Activated naive CD8-positive, alpha-beta T cell treated with anti-CD3 and anti-CD28 coated beads, Interleukin-2, amount 50 U/mL, for 24 hours (primary cell): ENCODE measurements around the gene LIMS2.
A peak's percentile ranks its signal among the peaks of the same experiment; 100 is the strongest.

Source experiments
- ATAC-seq: fragments of 150-1000 bp; cut with Tn5 transposase; one replicate; pipeline ENCODE4 v1.10.0; 2021
- DNase-seq: peaks from one replicate; pipeline ENCODE4 v3.0.0; 2021
- H3K27ac Mint-ChIP-seq: one replicate; pipeline ENCODE4 v1.8.0; 2021; ENCODE audit warnings: mild to moderate bottlenecking, mixed read lengths
- H3K27me3 Mint-ChIP-seq: one replicate; pipeline ENCODE4 v1.8.0; 2021; ENCODE audit warnings: mixed read lengths
- H3K36me3 Mint-ChIP-seq: one replicate; pipeline ENCODE4 v1.8.0; 2021; ENCODE audit warnings: low read depth, mixed read lengths
- H3K4me1 Mint-ChIP-seq: one replicate; pipeline ENCODE4 v1.8.0; 2021; ENCODE audit warnings: mixed read lengths
- H3K4me3 Mint-ChIP-seq: one replicate; pipeline ENCODE4 v1.8.0; 2021; ENCODE audit warnings: mild to moderate bottlenecking, moderate library complexity, mixed read lengths
- H3K9me3 Mint-ChIP-seq: one replicate; pipeline ENCODE4 v1.8.0; 2021; ENCODE audit warnings: mixed read lengths

Gene LIMS2

GRCh38 chr2:127705391-127706065 lies 30.2 kb upstream of the LIMS2 start:
- H3K27me3 Mint-ChIP-seq = no peaks in the 10 kb centered on the region
- H3K9me3 Mint-ChIP-seq = no peaks in the 10 kb centered on the region
- DNase-seq = no peak
- no peak overlapping the region for H3K27ac Mint-ChIP-seq
- peaks cover 36% of the 10 kb centered on the region for H3K4me1 Mint-ChIP-seq
- ATAC-seq = no peak
- H3K4me3 Mint-ChIP-seq = no peak overlapping the region
- H3K36me3 Mint-ChIP-seq = peaks cover 52% of the 10 kb centered on the region

DNA sequence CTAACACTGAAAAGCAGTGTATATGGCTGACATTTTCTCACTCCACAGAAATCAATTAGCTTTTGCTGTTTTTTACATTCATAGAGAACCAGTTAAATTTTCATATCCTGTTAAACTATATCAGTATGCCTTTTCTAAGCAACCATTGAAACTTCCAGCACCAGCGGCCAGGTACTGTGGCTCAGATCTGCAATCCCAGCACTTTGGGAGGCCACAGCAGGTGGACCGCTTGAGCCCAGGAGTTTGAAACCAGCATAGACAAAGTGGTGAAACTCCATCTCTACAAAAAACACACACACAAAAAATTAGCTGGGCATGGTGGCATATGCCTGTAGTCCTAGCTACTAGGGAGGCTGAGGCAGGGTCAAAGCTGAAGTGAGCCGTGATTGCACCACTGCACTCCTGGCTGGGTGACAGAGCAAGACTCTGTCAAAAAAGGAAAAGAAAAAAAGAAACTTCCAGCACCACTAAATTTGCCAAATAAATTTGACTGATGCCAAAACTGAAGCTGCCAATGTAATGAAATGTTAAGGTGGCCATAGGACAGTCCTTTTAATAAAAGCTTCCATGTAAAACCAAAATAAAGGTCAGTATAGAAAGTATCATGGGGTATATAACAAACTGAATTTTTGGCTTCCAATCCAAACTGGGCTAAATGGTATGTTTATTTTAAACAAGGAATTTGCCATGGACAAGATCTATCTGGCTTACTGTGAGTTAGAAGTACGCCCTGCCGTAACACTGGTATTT lies 29.5 kb upstream of the LIMS2 start:
- no peaks in the 10 kb centered on the region for H3K27me3 Mint-ChIP-seq
- H3K27ac Mint-ChIP-seq = no peak overlapping the region
- peaks cover 52% of the 10 kb centered on the region for H3K36me3 Mint-ChIP-seq
- ATAC-seq (no peak), DNase-seq (no peak)
- no peak overlapping the region for H3K4me3 Mint-ChIP-seq
- H3K4me1 Mint-ChIP-seq = peaks cover 40% of the 10 kb centered on the region
- no peaks in the 10 kb centered on the region for H3K9me3 Mint-ChIP-seq

GRCh38 chr2:127703282-127703681 lies 28.0 kb upstream of the LIMS2 start:
- peaks cover 43% of the 10 kb centered on the region for H3K36me3 Mint-ChIP-seq
- H3K4me1 Mint-ChIP-seq = peaks cover 40% of the 10 kb centered on the region

DNA sequence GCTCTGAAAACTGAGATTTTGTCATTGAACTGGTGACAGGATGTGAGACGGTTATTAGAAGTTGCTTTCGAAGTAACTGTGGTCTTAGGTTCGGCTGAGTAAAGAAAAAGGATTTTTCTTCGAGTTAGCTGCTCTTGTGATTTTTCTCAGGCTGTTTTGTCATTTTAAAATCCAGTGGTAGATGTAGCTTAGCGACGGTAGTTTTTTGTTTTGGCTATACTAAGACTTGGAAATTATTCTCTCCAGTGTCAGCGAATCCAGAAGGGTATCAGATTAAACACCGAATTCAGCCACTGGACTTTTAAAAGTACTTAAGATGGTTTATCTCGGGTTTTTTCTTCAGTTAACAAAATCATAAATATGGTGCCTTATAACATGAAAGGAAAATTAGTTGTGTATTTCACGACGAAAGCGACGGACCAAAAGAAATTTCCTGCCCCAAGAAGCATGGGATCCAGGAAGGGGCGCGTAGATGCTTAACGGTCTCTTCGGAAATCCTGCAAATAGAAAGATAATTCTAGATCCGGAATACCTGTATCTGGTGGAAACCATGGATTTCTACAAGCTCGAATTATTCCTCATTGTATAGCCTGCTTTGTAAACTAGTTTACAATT lies 27.2 kb upstream of the LIMS2 start:
- Mint-ChIP-seq H3K27me3 (no peaks in the 10 kb centered on the region), H3K9me3 (no peaks in the 10 kb centered on the region), H3K36me3 (peaks cover 40% of the 10 kb centered on the region), H3K4me1 (peaks cover 40% of the 10 kb centered on the region), H3K4me3 (peak overlapping the region; percentile 82), H3K27ac (peak overlapping the region; percentile 89)
- ATAC-seq (no peak), DNase-seq (no peak)

More at GRCh38 chr2:127703282-127703681, 28.0 kb upstream of the LIMS2 start:
- H3K4me3 Mint-ChIP-seq = peak overlapping the region; percentile 39
- H3K27ac Mint-ChIP-seq = no peak overlapping the region
- no peaks in the 10 kb centered on the region for H3K27me3 Mint-ChIP-seq
- no peak for DNase-seq
- ATAC-seq = no peak
- H3K9me3 Mint-ChIP-seq = no peaks in the 10 kb centered on the region

GRCh38 chr2:127701651-127702394 lies 26.5 kb upstream of the LIMS2 start:
- H3K27ac Mint-ChIP-seq = peak overlapping the region; percentile 96
- H3K4me1 Mint-ChIP-seq = peaks cover 40% of the 10 kb centered on the region
- DNase-seq (peak; percentile 76), ATAC-seq (peak; percentile 79)
- peak overlapping the region; percentile 92 for H3K4me3 Mint-ChIP-seq
- peaks cover 39% of the 10 kb centered on the region for H3K36me3 Mint-ChIP-seq
- H3K27me3 Mint-ChIP-seq = no peaks in the 10 kb centered on the region
- H3K9me3 Mint-ChIP-seq = no peaks in the 10 kb centered on the region

- DNase-seq = peak; percentile 91
- no peaks in the 10 kb centered on the region for H3K27me3 Mint-ChIP-seq
- H3K36me3 Mint-ChIP-seq = peaks cover 35% of the 10 kb centered on the region
- peaks cover 40% of the 10 kb centered on the region for H3K4me1 Mint-ChIP-seq
- H3K27ac Mint-ChIP-seq = peak within 1 kb of the TSS; percentile 96
- peak within 1 kb of the TSS; percentile 92 for H3K4me3 Mint-ChIP-seq
- ATAC-seq = peak; percentile 83
- no peaks in the 10 kb centered on the region for H3K9me3 Mint-ChIP-seq
Measured at GRCh38 chr2:127701193-127701650, 25.9 kb upstream of the LIMS2 start, which contains the start of gene SFT2D3. SFT2D3 (plus strand) TSS chr2:127701497; CDS start chr2:127701529, 32 bp downstream.

GRCh38 chr2:127700527-127701192 lies 25.3 kb upstream of the LIMS2 start:
- Mint-ChIP-seq H3K4me3 (peak overlapping the region; percentile 92), H3K27me3 (no peaks in the 10 kb centered on the region), H3K4me1 (peaks cover 40% of the 10 kb centered on the region), H3K9me3 (no peaks in the 10 kb centered on the region), H3K27ac (peak overlapping the region; percentile 96), H3K36me3 (peaks cover 32% of the 10 kb centered on the region)
- peak; percentile 7 for ATAC-seq
- peak; percentile 48 for DNase-seq

DNA sequence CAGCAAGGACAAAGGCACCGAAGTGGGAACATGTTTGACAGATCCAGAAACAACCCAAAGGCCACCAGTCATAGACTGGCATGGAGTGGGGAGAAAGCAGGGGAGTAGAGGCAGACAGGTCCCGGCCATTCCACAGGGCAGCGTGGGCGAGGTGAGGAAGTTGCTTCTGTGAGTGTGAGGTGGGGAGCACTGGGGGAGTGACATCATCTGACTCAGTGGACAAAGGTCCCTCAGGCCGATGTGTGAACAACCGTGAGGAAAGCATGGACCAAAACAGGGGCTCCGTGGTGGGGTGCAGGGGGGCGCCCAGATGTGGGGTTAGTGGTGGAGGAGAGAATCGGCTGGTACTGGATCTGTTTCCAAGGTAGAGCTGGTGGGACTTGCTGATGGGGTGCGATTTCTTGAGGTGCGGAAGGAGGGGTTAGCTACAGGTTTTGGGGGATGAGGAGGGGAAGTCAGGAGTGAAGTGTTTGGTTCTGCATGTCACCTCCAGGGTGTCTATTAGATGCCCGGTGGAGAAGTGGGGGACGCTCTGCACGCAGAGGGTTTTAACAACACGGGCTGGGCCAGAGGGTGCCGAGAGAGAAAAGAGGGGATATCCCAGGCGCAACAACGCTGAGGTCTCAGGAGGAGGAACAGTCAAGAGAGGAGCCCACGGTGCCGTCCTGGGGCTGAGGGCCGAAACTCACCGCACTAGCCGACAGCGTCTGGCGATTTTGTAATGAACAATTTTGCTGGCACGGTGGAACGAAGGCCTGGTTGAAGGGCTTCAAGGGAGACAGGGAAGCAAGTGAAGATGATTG lies 23.4 kb upstream of the LIMS2 start:
- Mint-ChIP-seq H3K27me3 (no peaks in the 10 kb centered on the region), H3K27ac (no peak overlapping the region), H3K4me1 (peaks cover 24% of the 10 kb centered on the region), H3K4me3 (no peak overlapping the region), H3K36me3 (peaks cover 14% of the 10 kb centered on the region), H3K9me3 (no peaks in the 10 kb centered on the region)
- ATAC-seq (no peak), DNase-seq (no peak)

DNA sequence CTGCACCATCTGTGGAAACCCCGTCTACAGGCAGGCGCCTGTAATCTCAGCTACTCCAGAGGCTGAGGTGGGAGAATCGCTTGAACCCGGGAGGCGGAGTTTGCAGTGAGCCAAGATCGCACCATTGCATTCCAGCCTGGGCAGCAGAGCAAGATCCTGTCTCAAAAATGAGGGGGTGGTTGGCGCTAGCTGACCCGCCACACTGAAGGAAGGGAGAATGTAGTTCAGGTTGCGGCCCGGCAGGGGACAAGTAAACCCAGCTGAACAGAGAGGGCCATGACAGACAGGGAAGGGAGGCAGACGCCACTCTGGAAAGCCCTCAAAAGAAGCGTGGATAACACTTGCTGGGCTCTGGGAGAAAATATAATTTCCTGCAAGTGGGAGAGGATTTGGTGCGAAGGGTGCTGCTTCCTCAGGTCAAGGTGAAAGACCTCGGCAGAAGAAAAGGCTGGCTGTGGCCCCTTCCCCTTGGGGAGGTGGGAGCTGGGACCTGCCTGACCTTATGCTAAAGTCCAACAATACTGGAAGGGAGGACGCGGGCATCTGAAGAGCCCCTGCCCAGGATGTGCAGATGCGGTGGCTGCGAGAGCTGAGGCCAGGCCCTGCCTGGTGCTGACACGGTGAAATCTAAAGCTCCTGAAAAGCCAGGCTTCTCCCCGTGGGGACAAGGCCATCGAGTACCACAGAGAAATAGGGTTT lies 22.3 kb upstream of the LIMS2 start:
- Mint-ChIP-seq H3K4me3 (no peak overlapping the region), H3K27me3 (no peaks in the 10 kb centered on the region), H3K27ac (no peak overlapping the region), H3K9me3 (no peaks in the 10 kb centered on the region), H3K36me3 (peaks cover 5% of the 10 kb centered on the region), H3K4me1 (peaks cover 14% of the 10 kb centered on the region)
- ATAC-seq (no peak), DNase-seq (no peak)

GRCh38 chr2:127695491-127696472 lies 20.5 kb upstream of the LIMS2 start:
- Mint-ChIP-seq H3K4me3 (no peak overlapping the region), H3K4me1 (peaks cover 7% of the 10 kb centered on the region), H3K27ac (no peak overlapping the region), H3K36me3 (peaks cover 7% of the 10 kb centered on the region), H3K9me3 (peaks cover 13% of the 10 kb centered on the region), H3K27me3 (no peaks in the 10 kb centered on the region)
- DNase-seq = peak; percentile 54
- ATAC-seq = peak; percentile 55

DNA sequence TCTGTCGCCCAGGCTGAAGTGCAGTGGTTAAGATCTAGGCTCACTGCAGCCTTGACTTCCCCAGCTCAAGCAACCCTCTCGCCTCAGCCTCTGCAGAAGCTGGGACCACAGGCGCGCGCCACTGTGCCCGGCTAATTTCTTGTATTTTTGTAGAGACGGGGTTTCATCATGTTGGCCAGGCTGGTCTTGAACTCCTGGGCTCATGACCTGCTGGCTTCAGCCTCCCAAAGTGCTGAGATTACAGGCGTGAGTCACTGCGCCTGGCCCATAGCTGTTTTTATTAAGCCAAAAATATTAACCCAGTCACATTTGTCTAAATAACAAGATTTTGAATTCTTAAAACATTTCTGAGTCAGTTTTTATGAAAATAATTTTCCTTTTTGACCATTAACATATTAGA lies 19.7 kb upstream of the LIMS2 start:
- Mint-ChIP-seq H3K4me1 (no peaks in the 10 kb centered on the region), H3K9me3 (peaks cover 15% of the 10 kb centered on the region), H3K27ac (no peak overlapping the region), H3K36me3 (peaks cover 8% of the 10 kb centered on the region), H3K4me3 (no peak overlapping the region), H3K27me3 (no peaks in the 10 kb centered on the region)
- no peak for DNase-seq
- no peak for ATAC-seq

- H3K27ac Mint-ChIP-seq = no peak overlapping the region
- peaks cover 28% of the 10 kb centered on the region for H3K9me3 Mint-ChIP-seq
- H3K27me3 Mint-ChIP-seq = no peaks in the 10 kb centered on the region
- no peak for ATAC-seq
- no peak overlapping the region for H3K4me3 Mint-ChIP-seq
- DNase-seq = no peak
- peaks cover 8% of the 10 kb centered on the region for H3K36me3 Mint-ChIP-seq
- H3K4me1 Mint-ChIP-seq = no peaks in the 10 kb centered on the region
Measured at GRCh38 chr2:127690696-127691095, 15.4 kb upstream of the LIMS2 start.
